OCI-LY7 (cell line): ENCODE results near the gene PIGO. TPM values are rescaled to one million over a fixed set of nuclear protein-coding genes. Genes with fewer than 3 reads are reported as not detected.

Source experiments
- BruUV-seq: library from RNA; stranded (reverse); fragments of 400-500 nt; replicated peaks from 2 replicates; lab custom pipeline; 2021; lab: Mats Ljungman, UMichigan
- CTCF ChIA-PET: fragments of 300-600 bp; sonication (Branson Sonifier 250); formaldehyde crosslinking; loops from one replicate; lab custom pipeline; 2022; ENCODE audit warnings: antibody characterized with exemption; ENCODE audit not compliant: unreplicated experiment; lab: Charles Lee
- POLR2A ChIA-PET: fragments of 300-600 bp; sonication (Branson Sonifier 250); formaldehyde crosslinking; loops from one replicate; lab custom pipeline; 2022; ENCODE audit warnings: antibody characterized with exemption; lab: Charles Lee
- DNase-seq: peaks from one replicate; pipeline ENCODE4 v3.0.0-alpha.2; 2015; ENCODE audit warnings: low spot score
- H2AFZ ChIP-seq: fragments of 200-600 bp; sonication (generic), shearing (Covaris generic); 2 replicates; pipeline ENCODE4 v1.6.1; 2014; ENCODE audit warnings: mild to moderate bottlenecking, antibody characterized with exemption, low read length, moderate library complexity
- H3K27ac ChIP-seq: fragments of 200-600 bp; sonication (generic); 2 replicates; pipeline ENCODE4 v1.5.1; 2014; ENCODE audit warnings: mixed run types, low read depth, mild to moderate bottlenecking, moderate library complexity, low read length, inconsistent platforms; ENCODE audit not compliant: poor library complexity, severe bottlenecking
- H3K36me3 ChIP-seq: fragments of 200-600 bp; sonication (generic); 2 replicates; pipeline ENCODE4 v1.6.1; 2014; ENCODE audit warnings: mild to moderate bottlenecking, antibody characterized with exemption, low read length, moderate library complexity, mixed read lengths; ENCODE audit not compliant: insufficient read depth
- H3K4me1 ChIP-seq: fragments of 200-600 bp; sonication (generic); 2 replicates; pipeline ENCODE4 v1.5.1; 2014; ENCODE audit warnings: mild to moderate bottlenecking, low read length; ENCODE audit not compliant: insufficient read depth, poor library complexity, severe bottlenecking
- H3K4me2 ChIP-seq: fragments of 200-600 bp; sonication (generic); 2 replicates; pipeline ENCODE4 v1.6.1; 2014; ENCODE audit warnings: mild to moderate bottlenecking, low read length
- H3K4me3 ChIP-seq: fragments of 200-600 bp; sonication (generic); 2 replicates; pipeline ENCODE4 v1.5.1; 2014; ENCODE audit warnings: mild to moderate bottlenecking, low read depth, low read length; ENCODE audit not compliant: poor library complexity, severe bottlenecking
- H3K79me2 ChIP-seq: fragments of 200-600 bp; sonication (generic); 2 replicates; pipeline ENCODE4 v1.6.1; 2016; ENCODE audit warnings: low read depth, mild to moderate bottlenecking, low read length, moderate library complexity, mixed read lengths; ENCODE audit not compliant: insufficient read depth
- H3K9me2 ChIP-seq: fragments of 200-600 bp; sonication (generic); 2 replicates; pipeline ENCODE4 v1.6.1; 2016; ENCODE audit warnings: mild to moderate bottlenecking, low read length, mixed read lengths; ENCODE audit not compliant: insufficient read depth
- H3K9me3 ChIP-seq: fragments of 200-600 bp; sonication (generic); 2 replicates; pipeline ENCODE4 v1.6.1; 2014; ENCODE audit warnings: mild to moderate bottlenecking, mixed run types, low read length, mixed read lengths
- H4K20me1 ChIP-seq: fragments of 200-600 bp; sonication (generic); 2 replicates; pipeline ENCODE4 v1.6.1; 2014; ENCODE audit warnings: mild to moderate bottlenecking, antibody characterized with exemption, low read length, moderate library complexity, mixed read lengths; ENCODE audit not compliant: insufficient read depth
- CTCF ChIP-seq: fragments of 200-600 bp; sonication (generic); conservative IDR thresholded peaks from 2 replicates; pipeline ENCODE4 v1.5.1; 2014; ENCODE audit warnings: mild to moderate bottlenecking, antibody characterized with exemption, low read length, moderate library complexity, mixed read lengths
- EZH2phosphoT487 ChIP-seq: fragments of 200-600 bp; sonication (generic); IDR thresholded peaks from 2 replicates; pipeline ENCODE4 v1.6.1; 2018; ENCODE audit warnings: low read depth, borderline replicate concordance, mild to moderate bottlenecking, mixed run types, antibody characterized with exemption, low read length, moderate library complexity, mixed read lengths
- intact Hi-C: fragments of 100-400 bp; cut with micrococcal nuclease; formaldehyde crosslinking; loops from one replicate; pipeline ENCODE4 v1.10.0; 2022; ENCODE audit not compliant: unreplicated experiment
- total RNA-seq, 2 experiments: library from RNA; depleted of rRNA in 1 of 2; stranded (reverse); fragments of >200 nt in 1 of 2; shearing (Covaris generic) in 1 of 2; gene quantifications; 2 replicates each; pipeline ENCODE4 v1.2.3, GENCODE V29; 2014 to 2022

The PIGO gene
- total RNA-seq, 2 experiments from 2014 or later = 16.0 to 27.5 TPM

- ChIA-PET POLR2A (no interaction called here), CTCF (no interaction called here)
- Histone ChIP-seq H3K4me3 (no peak overlapping the region), H3K79me2 (no peaks in the 10 kb centered on the region), H3K9me3 (no peaks in the 10 kb centered on the region), H3K4me2 (no peak overlapping the region), H3K36me3 (peaks cover 29% of the 10 kb centered on the region), H2AFZ (no peak overlapping the region), H4K20me1 (no peaks in the 10 kb centered on the region), H3K4me1 (peaks cover 11% of the 10 kb centered on the region), H3K27ac (no peak overlapping the region), H3K9me2 (no peaks in the 10 kb centered on the region)
- BruUV-seq = no TSS peak
- intact Hi-C loops = no loop called here
- no peak for DNase-seq
- TF ChIP-seq CTCF (no peak), EZH2phosphoT487 (no peak)
Measured at GRCh38 chr9:35085078-35085477, 11.3 kb downstream of the PIGO start.

GRCh38 chr9:35079426-35080341, 16.7 kb downstream of the PIGO start, which contains the start of gene FANCG:
TSS of gene FANCG (minus strand) at chr9:35079942. CDS start at chr9:35079524, 418 bp downstream.
- peak within 1 kb of the TSS; percentile 73 for H2AFZ ChIP-seq
- no peaks in the 10 kb centered on the region for H3K9me2 ChIP-seq
- ChIA-PET POLR2A (interaction anchor here (0.6 to 3.7 kb wide), 10 partner anchors 9 to 1938 kb away, joined by 3 to 32 read pairs (median 6); partner anchors contain the start of gene STOML2), CTCF (interaction anchor here (1.0 kb wide), 1 partner anchor 28 kb away, joined by 3 read pairs; no protein-coding TSS in a partner anchor)
- peak; percentile 93 for DNase-seq
- H3K36me3 ChIP-seq = peaks cover 37% of the 10 kb centered on the region
- H3K4me3 ChIP-seq = peak within 1 kb of the TSS; percentile 80
- no peaks in the 10 kb centered on the region for H3K9me3 ChIP-seq
- H3K4me2 ChIP-seq = peak within 1 kb of the TSS; percentile 99
- peaks cover 12% of the 10 kb centered on the region; the same call in 1 of the 2 replicates for H4K20me1 ChIP-seq
- peaks cover 26% of the 10 kb centered on the region for H3K4me1 ChIP-seq
- TF ChIP-seq CTCF (no peak; the same call in 1 of the 2 replicates), EZH2phosphoT487 (no peak)
- intact Hi-C loops = loop anchor here (1.0 to 10.0 kb wide), 3 partner anchors 24 to 655 kb away; partner anchors contain the start of genes CREB3, STOML2, TESK1 and TLN1
- H3K27ac ChIP-seq = peak within 1 kb of the TSS; percentile 80
- peaks cover 19% of the 10 kb centered on the region for H3K79me2 ChIP-seq
- no TSS peak for BruUV-seq
